GM23338 (cell line): Measurements from ENCODE around the gene HTR6. TPM values are rescaled to one million over a fixed set of nuclear protein-coding genes. Genes with fewer than 3 reads are reported as not detected.

ENCODE experiments used
- ATAC-seq: fragments of 200-7000 bp; cut with Tn5 transposase; 3 replicates; pipeline ENCODE4 v1.9.1; 2020
- DNase-seq: peaks from one replicate; pipeline ENCODE4 v3.0.0-alpha.2; 2015; ENCODE audit warnings: low spot score
- H2AFZ ChIP-seq: fragments of 200-600 bp; sonication (generic); 2 replicates; pipeline ENCODE4 v1.8.0; 2016; ENCODE audit warnings: antibody characterized with exemption, mild to moderate bottlenecking, moderate library complexity
- H3F3A ChIP-seq: fragments of 200-600 bp; sonication (generic); replicated peaks from 2 replicates; pipeline ENCODE4 v1.8.0; 2017; ENCODE audit warnings: antibody characterized with exemption, mixed run types, low read depth
- H3K27ac ChIP-seq: fragments of 200-600 bp; sonication (generic); 2 replicates; pipeline ENCODE4 v1.6.1; 2016; ENCODE audit warnings: low read depth
- H3K27me3 ChIP-seq: fragments of 200-600 bp; sonication (generic); 2 replicates; pipeline ENCODE4 v1.8.0; 2016; ENCODE audit warnings: mild to moderate bottlenecking, mixed run types, moderate library complexity; ENCODE audit not compliant: insufficient read depth
- H3K36me3 ChIP-seq: fragments of 200-600 bp; sonication (generic); 2 replicates; pipeline ENCODE4 v1.8.0; 2016; ENCODE audit warnings: mild to moderate bottlenecking; ENCODE audit not compliant: insufficient read depth
- H3K4me1 ChIP-seq: fragments of 200-600 bp; sonication (generic); 2 replicates; pipeline ENCODE4 v1.8.0; 2016; ENCODE audit warnings: mild to moderate bottlenecking, moderate library complexity; ENCODE audit not compliant: insufficient read depth
- H3K4me2 ChIP-seq: fragments of 200-600 bp; sonication (generic); 2 replicates; pipeline ENCODE4 v1.7.1; 2017; ENCODE audit warnings: mixed run types
- H3K4me3 ChIP-seq: fragments of 200-600 bp; sonication (generic); 2 replicates; pipeline ENCODE4 v1.6.1; 2016; ENCODE audit warnings: mixed run types
- H3K79me2 ChIP-seq: fragments of 200-600 bp; sonication (generic); replicated peaks from 2 replicates; pipeline ENCODE4 v1.8.0; 2017; ENCODE audit warnings: mild to moderate bottlenecking; ENCODE audit not compliant: insufficient read depth
- H3K9me2 ChIP-seq: fragments of 200-600 bp; sonication (generic); 2 replicates; pipeline ENCODE4 v1.8.0; 2017; ENCODE audit not compliant: insufficient read depth
- H4K20me1 ChIP-seq: fragments of 200-600 bp; sonication (generic); replicated peaks from 2 replicates; pipeline ENCODE4 v1.8.0; 2017; ENCODE audit warnings: mild to moderate bottlenecking; ENCODE audit not compliant: insufficient read depth
- H3K27ac Mint-ChIP-seq: 2 replicates; pipeline ENCODE4 v1.8.0; 2020; ENCODE audit warnings: inconsistent platforms, mild to moderate bottlenecking, moderate library complexity, mixed read lengths
- H3K27me3 Mint-ChIP-seq: 3 replicates; pipeline ENCODE4 v1.8.0; 2022; ENCODE audit warnings: low read depth, mild to moderate bottlenecking, moderate library complexity, mixed read lengths, inconsistent platforms; ENCODE audit not compliant: insufficient read depth, poor library complexity
- H3K36me3 Mint-ChIP-seq: 3 replicates; pipeline ENCODE4 v1.8.0; 2021; ENCODE audit warnings: low read depth, mild to moderate bottlenecking, inconsistent platforms, moderate library complexity, mixed read lengths
- H3K4me1 Mint-ChIP-seq: 3 replicates; pipeline ENCODE4 v1.8.0; 2020; ENCODE audit warnings: mild to moderate bottlenecking, inconsistent platforms, mixed read lengths
- H3K4me3 Mint-ChIP-seq: 3 replicates; pipeline ENCODE4 v1.8.0; 2021; ENCODE audit warnings: moderate library complexity, mild to moderate bottlenecking, inconsistent platforms, mixed read lengths
- H3K9me3 Mint-ChIP-seq: 3 replicates; pipeline ENCODE4 v1.8.0; 2020; ENCODE audit warnings: moderate library complexity, mild to moderate bottlenecking, inconsistent platforms, mixed read lengths
- CREB1 ChIP-seq: fragments of 250-450 bp; sonication (Bioruptor Pico); IDR thresholded peaks from 2 replicates; pipeline ENCODE4 v1.5.0; 2020; ENCODE audit warnings: low read depth, mild to moderate bottlenecking, moderate library complexity
- EZH2 ChIP-seq: fragments of 200-600 bp; sonication (generic); IDR thresholded peaks from one replicate; pipeline ENCODE4 v1.8.0; 2017; ENCODE audit warnings: antibody characterized with exemption, mild to moderate bottlenecking, low read depth; ENCODE audit not compliant: unreplicated experiment
- EZH2phosphoT487 ChIP-seq: fragments of 200-600 bp; sonication (generic); IDR thresholded peaks from one replicate; pipeline ENCODE4 v1.8.1; 2018; ENCODE audit warnings: antibody characterized with exemption; ENCODE audit not compliant: unreplicated experiment
- JUNB ChIP-seq: IDR thresholded peaks from one replicate; pipeline ENCODE4 v1.6.1; 2016; ENCODE audit warnings: antibody characterized with exemption; ENCODE audit not compliant: unreplicated experiment
- NANOG ChIP-seq: IDR thresholded peaks from 2 replicates; pipeline ENCODE4 v1.6.1; 2016; ENCODE audit warnings: antibody characterized with exemption, borderline replicate concordance
- POLR2AphosphoS5 ChIP-seq: IDR thresholded peaks from 2 replicates; pipeline ENCODE4 v1.6.1; 2016; ENCODE audit warnings: antibody characterized with exemption, low read depth
- STAT1 ChIP-seq: IDR thresholded peaks from one replicate; pipeline ENCODE4 v1.6.1; 2016; ENCODE audit warnings: antibody characterized with exemption; ENCODE audit not compliant: unreplicated experiment
- ZNF114 ChIP-seq: fragments of 250-450 bp; sonication (Bioruptor Pico); IDR thresholded peaks from 2 replicates; pipeline ENCODE4 v1.5.0; 2020; ENCODE audit warnings: mild to moderate bottlenecking, moderate library complexity
- ZNF331 ChIP-seq: fragments of 250-450 bp; sonication (Bioruptor Pico); IDR thresholded peaks from 2 replicates; pipeline ENCODE4 v1.5.0; 2020; ENCODE audit warnings: low read depth, mild to moderate bottlenecking, moderate library complexity
- polyA plus RNA-seq: library from polyadenylated mRNA; unstranded; fragments of >200 nt; fragmentation: Nextera tagmentation; extraction: Ambion mirVana; gene quantifications from 2 replicates; pipeline ENCODE4 v1.2.1, GENCODE V29; 2016
- total RNA-seq: library from RNA; depleted of rRNA; stranded (reverse); fragments of >200 nt; shearing (Covaris generic); gene quantifications from 2 replicates; pipeline ENCODE4 v1.2.3, GENCODE V29; 2014
- TF ChIP-seq, protein P1 (sequence below): IDR thresholded peaks from 2 replicates; pipeline ENCODE4 v1.6.1; 2016; ENCODE audit warnings: antibody characterized with exemption
- TF ChIP-seq, protein P2 (sequence below), 2 experiments: fragments of 200-600 bp in 1 of 2; sonication (generic) in 1 of 2; conservative IDR thresholded peaks; 2 replicates each; pipeline versions ENCODE4 v1.5.1 to v1.6.1; 2016 to 2017; ENCODE audit warnings: antibody characterized with exemption in 2 of 2, low read depth in 2 of 2, mild to moderate bottlenecking in 2 of 2, moderate library complexity in 1 of 2
- TF ChIP-seq, protein P3 (sequence below): IDR thresholded peaks from one replicate; pipeline ENCODE4 v1.6.1; 2018; ENCODE audit warnings: antibody characterized with exemption; ENCODE audit not compliant: unreplicated experiment
- TF ChIP-seq, protein P4 (sequence below): fragments of 250-450 bp; sonication (Bioruptor Pico); IDR thresholded peaks from 2 replicates; pipeline ENCODE4 v1.5.0; 2020; ENCODE audit warnings: mild to moderate bottlenecking, moderate library complexity

HTR6 gene
- total and polyA plus RNA-seq, 2 experiments from 2014 or later: 0.26 to 0.66 TPM

DNA sequence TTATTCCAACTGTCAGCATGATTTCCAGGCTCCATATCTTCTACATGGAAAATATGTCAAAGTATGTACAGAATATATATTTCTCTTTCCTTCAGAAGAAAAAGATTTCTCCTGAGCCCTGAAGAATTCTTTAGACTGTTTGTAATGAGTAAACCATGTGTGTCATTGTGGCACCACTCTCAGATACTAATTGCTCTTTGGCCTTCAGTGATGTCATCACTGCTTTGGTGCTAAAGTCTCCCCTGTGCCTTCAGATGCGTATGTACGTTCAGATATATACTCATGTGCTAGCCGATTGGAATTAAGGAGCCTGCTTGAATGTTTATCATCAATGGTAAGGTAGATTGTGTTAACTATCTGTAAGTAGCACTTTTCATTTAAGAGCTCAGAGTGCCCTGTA lies 41.2 kb upstream of the HTR6 start:
- Mint-ChIP-seq H3K27me3 (no peaks in the 10 kb centered on the region), H3K27ac (no peak overlapping the region), H3K36me3 (peaks cover 32% of the 10 kb centered on the region; the same call in 2 of the 3 replicates), H3K4me3 (no peak overlapping the region), H3K9me3 (no peaks in the 10 kb centered on the region), H3K4me1 (peaks cover 16% of the 10 kb centered on the region)
- ATAC-seq (no peak), DNase-seq (no peak)
- Histone ChIP-seq H3K79me2 (peaks cover 31% of the 10 kb centered on the region), H3K4me1 (peaks cover 9% of the 10 kb centered on the region), H3K27me3 (no peaks in the 10 kb centered on the region), H3K27ac (no peak overlapping the region), H2AFZ (no peak overlapping the region), H3K36me3 (peaks cover 13% of the 10 kb centered on the region), H4K20me1 (peaks cover 5% of the 10 kb centered on the region; the same call in 1 of the 2 replicates), H3K4me2 (no peak overlapping the region), H3K4me3 (no peak overlapping the region), H3K9me2 (no peaks in the 10 kb centered on the region), H3F3A (no peaks in the 10 kb centered on the region)
- no peak for TF ChIP-seq POLR2AphosphoS5
- TF ChIP-seq, protein P1, sequence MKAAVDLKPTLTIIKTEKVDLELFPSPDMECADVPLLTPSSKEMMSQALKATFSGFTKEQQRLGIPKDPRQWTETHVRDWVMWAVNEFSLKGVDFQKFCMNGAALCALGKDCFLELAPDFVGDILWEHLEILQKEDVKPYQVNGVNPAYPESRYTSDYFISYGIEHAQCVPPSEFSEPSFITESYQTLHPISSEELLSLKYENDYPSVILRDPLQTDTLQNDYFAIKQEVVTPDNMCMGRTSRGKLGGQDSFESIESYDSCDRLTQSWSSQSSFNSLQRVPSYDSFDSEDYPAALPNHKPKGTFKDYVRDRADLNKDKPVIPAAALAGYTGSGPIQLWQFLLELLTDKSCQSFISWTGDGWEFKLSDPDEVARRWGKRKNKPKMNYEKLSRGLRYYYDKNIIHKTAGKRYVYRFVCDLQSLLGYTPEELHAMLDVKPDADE: no peak
- TF ChIP-seq JUNB: no peak
- TF ChIP-seq, protein P2, sequence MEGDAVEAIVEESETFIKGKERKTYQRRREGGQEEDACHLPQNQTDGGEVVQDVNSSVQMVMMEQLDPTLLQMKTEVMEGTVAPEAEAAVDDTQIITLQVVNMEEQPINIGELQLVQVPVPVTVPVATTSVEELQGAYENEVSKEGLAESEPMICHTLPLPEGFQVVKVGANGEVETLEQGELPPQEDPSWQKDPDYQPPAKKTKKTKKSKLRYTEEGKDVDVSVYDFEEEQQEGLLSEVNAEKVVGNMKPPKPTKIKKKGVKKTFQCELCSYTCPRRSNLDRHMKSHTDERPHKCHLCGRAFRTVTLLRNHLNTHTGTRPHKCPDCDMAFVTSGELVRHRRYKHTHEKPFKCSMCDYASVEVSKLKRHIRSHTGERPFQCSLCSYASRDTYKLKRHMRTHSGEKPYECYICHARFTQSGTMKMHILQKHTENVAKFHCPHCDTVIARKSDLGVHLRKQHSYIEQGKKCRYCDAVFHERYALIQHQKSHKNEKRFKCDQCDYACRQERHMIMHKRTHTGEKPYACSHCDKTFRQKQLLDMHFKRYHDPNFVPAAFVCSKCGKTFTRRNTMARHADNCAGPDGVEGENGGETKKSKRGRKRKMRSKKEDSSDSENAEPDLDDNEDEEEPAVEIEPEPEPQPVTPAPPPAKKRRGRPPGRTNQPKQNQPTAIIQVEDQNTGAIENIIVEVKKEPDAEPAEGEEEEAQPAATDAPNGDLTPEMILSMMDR (conservative IDR thresholded peaks at IDR 0.05; ENCODE audit: low read depth in 2 of 2): no peak
- TF ChIP-seq ZNF331: no peak
- no peak for TF ChIP-seq EZH2
- TF ChIP-seq ZNF114 (CRISPR knock-in tag): no peak
- TF ChIP-seq CREB1 (CRISPR knock-in tag): no peak
- TF ChIP-seq, protein P3, sequence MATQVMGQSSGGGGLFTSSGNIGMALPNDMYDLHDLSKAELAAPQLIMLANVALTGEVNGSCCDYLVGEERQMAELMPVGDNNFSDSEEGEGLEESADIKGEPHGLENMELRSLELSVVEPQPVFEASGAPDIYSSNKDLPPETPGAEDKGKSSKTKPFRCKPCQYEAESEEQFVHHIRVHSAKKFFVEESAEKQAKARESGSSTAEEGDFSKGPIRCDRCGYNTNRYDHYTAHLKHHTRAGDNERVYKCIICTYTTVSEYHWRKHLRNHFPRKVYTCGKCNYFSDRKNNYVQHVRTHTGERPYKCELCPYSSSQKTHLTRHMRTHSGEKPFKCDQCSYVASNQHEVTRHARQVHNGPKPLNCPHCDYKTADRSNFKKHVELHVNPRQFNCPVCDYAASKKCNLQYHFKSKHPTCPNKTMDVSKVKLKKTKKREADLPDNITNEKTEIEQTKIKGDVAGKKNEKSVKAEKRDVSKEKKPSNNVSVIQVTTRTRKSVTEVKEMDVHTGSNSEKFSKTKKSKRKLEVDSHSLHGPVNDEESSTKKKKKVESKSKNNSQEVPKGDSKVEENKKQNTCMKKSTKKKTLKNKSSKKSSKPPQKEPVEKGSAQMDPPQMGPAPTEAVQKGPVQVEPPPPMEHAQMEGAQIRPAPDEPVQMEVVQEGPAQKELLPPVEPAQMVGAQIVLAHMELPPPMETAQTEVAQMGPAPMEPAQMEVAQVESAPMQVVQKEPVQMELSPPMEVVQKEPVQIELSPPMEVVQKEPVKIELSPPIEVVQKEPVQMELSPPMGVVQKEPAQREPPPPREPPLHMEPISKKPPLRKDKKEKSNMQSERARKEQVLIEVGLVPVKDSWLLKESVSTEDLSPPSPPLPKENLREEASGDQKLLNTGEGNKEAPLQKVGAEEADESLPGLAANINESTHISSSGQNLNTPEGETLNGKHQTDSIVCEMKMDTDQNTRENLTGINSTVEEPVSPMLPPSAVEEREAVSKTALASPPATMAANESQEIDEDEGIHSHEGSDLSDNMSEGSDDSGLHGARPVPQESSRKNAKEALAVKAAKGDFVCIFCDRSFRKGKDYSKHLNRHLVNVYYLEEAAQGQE: no peak
- TF ChIP-seq, protein P4, sequence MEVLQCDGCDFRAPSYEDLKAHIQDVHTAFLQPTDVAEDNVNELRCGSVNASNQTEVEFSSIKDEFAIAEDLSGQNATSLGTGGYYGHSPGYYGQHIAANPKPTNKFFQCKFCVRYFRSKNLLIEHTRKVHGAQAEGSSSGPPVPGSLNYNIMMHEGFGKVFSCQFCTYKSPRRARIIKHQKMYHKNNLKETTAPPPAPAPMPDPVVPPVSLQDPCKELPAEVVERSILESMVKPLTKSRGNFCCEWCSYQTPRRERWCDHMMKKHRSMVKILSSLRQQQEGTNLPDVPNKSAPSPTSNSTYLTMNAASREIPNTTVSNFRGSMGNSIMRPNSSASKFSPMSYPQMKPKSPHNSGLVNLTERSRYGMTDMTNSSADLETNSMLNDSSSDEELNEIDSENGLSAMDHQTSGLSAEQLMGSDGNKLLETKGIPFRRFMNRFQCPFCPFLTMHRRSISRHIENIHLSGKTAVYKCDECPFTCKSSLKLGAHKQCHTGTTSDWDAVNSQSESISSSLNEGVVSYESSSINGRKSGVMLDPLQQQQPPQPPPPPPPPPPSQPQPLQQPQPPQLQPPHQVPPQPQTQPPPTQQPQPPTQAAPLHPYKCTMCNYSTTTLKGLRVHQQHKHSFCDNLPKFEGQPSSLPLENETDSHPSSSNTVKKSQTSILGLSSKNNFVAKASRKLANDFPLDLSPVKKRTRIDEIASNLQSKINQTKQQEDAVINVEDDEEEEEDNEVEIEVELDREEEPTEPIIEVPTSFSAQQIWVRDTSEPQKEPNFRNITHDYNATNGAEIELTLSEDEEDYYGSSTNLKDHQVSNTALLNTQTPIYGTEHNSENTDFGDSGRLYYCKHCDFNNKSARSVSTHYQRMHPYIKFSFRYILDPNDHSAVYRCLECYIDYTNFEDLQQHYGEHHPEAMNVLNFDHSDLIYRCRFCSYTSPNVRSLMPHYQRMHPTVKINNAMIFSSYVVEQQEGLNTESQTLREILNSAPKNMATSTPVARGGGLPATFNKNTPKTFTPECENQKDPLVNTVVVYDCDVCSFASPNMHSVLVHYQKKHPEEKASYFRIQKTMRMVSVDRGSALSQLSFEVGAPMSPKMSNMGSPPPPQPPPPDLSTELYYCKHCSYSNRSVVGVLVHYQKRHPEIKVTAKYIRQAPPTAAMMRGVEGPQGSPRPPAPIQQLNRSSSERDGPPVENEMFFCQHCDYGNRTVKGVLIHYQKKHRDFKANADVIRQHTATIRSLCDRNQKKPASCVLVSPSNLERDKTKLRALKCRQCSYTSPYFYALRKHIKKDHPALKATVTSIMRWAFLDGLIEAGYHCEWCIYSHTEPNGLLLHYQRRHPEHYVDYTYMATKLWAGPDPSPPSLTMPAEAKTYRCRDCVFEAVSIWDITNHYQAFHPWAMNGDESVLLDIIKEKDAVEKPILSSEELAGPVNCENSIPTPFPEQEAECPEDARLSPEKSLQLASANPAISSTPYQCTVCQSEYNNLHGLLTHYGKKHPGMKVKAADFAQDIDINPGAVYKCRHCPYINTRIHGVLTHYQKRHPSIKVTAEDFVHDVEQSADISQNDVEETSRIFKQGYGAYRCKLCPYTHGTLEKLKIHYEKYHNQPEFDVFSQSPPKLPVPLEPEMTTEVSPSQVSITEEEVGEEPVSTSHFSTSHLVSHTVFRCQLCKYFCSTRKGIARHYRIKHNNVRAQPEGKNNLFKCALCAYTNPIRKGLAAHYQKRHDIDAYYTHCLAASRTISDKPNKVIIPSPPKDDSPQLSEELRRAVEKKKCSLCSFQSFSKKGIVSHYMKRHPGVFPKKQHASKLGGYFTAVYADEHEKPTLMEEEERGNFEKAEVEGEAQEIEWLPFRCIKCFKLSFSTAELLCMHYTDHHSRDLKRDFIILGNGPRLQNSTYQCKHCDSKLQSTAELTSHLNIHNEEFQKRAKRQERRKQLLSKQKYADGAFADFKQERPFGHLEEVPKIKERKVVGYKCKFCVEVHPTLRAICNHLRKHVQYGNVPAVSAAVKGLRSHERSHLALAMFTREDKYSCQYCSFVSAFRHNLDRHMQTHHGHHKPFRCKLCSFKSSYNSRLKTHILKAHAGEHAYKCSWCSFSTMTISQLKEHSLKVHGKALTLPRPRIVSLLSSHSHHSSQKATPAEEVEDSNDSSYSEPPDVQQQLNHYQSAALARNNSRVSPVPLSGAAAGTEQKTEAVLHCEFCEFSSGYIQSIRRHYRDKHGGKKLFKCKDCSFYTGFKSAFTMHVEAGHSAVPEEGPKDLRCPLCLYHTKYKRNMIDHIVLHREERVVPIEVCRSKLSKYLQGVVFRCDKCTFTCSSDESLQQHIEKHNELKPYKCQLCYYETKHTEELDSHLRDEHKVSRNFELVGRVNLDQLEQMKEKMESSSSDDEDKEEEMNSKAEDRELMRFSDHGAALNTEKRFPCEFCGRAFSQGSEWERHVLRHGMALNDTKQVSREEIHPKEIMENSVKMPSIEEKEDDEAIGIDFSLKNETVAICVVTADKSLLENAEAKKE (CRISPR knock-in tag): no peak
- TF ChIP-seq NANOG: no peak
- TF ChIP-seq STAT1: no peak
- TF ChIP-seq EZH2phosphoT487: no peak
